HG02943 (cell line): ENCODE measurements around the gene MFRP.

Experiments
- ATAC-seq: cut with Tn5 transposase; IDR thresholded peaks from one replicate; pipeline ENCODE4 v1.9.1; 2021; ENCODE audit warnings: mild to moderate bottlenecking, low read depth, moderate library complexity; ENCODE audit not compliant: unreplicated experiment

MFRP gene

DNA sequence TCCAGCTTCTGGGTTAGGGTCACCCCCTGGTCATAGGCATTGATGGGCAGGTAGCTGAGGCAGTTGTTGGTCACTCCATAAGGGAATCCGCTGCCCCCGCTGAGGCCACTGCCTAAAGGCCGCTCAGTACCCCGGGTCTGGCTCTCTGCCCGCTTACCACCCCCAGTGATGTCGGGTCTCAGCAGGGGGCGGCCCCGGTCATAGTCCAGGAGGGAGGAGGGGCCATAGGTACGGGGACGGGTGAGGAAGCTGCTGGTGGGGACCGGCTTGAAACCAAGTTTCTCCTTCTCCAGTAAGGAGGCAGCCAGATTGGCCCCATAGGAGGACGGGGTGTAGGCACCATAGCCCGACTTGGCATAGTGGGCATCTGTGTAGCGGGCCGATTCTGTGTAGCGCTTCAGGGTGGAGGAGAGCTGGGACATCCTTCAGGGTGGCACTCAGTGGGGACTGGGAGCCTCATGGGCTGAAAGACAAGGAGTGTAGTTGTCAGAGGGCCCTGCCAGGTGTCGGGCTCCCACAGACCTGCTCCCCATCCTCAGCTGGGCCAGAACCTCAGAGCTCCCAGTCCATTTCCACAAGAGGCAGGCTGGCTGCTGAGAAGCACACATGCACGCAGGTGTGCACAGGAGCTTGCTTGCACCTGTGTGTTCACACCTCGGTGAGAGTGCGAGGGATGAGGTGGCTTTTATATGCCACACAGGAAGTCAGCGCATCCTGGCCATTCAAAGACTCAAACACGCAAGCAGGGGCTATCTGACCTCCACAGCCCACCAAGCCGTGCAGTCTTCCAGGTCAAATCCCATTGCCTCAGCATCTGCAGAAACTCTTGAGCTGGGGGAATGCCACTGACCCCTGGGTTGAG is 26.8 kb upstream of the MFRP start:
- ATAC-seq: no peak

DNA sequence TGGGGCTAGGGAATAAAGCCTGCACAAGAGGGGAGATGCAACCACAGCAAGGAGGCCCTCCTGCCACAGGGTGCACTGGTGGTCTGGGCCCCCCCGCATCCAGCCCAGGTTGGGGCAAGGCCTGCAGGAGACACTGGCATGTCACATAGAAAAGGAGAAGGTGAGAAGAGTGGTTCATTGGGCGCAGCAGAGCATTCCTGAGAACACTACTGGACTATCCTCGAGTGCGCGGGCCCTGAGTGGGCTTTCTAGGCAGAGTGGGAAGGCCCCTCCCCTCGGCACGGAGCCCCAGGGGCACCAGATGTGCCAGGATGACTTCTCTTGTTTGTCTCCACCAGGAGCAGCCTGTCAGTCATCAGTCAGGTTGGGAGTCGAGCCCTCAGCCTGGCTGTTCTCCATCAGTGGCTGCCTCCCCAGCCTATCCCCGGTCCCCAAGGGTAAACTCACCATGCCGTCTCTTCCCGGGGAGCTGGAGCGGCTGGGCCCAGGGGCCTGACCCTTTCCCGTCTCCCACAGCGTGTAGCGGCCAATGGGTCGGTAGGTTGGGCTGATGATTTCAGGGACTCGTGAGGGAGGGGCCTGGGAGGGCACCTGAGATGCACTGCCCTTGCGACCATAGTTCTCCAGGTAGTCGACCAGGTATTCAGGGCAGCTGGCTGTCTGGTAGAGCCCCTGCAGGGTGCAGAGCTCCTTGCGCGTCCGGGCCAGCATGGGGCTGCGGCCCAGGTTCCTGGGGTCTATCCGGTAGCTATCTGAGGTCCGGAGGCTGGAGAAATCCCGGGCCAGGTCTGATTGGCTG is 26.0 kb upstream of the MFRP start:
- ATAC-seq: no peak

GRCh38 chr11:119371778-119372182 is 25.3 kb upstream of the MFRP start:
- no peak for ATAC-seq

GRCh38 chr11:119371067-119371601 is 24.6 kb upstream of the MFRP start:
- no peak for ATAC-seq

- no peak for ATAC-seq
Observed at GRCh38 chr11:119370486-119371046, 24.1 kb upstream of the MFRP start.

- ATAC-seq: no peak
Observed at GRCh38 chr11:119369132-119369925, 22.8 kb upstream of the MFRP start.

- ATAC-seq: no peak
Observed at GRCh38 chr11:119368121-119369034, 21.9 kb upstream of the MFRP start.

GRCh38 chr11:119367661-119368120 is 21.2 kb upstream of the MFRP start:
- no peak for ATAC-seq

GRCh38 chr11:119366690-119367620 is 20.4 kb upstream of the MFRP start:
- ATAC-seq: no peak

- ATAC-seq: no peak
Observed at GRCh38 chr11:119365071-119365591, 18.6 kb upstream of the MFRP start.

GRCh38 chr11:119363851-119364590 is 17.5 kb upstream of the MFRP start:
- ATAC-seq: no peak

DNA sequence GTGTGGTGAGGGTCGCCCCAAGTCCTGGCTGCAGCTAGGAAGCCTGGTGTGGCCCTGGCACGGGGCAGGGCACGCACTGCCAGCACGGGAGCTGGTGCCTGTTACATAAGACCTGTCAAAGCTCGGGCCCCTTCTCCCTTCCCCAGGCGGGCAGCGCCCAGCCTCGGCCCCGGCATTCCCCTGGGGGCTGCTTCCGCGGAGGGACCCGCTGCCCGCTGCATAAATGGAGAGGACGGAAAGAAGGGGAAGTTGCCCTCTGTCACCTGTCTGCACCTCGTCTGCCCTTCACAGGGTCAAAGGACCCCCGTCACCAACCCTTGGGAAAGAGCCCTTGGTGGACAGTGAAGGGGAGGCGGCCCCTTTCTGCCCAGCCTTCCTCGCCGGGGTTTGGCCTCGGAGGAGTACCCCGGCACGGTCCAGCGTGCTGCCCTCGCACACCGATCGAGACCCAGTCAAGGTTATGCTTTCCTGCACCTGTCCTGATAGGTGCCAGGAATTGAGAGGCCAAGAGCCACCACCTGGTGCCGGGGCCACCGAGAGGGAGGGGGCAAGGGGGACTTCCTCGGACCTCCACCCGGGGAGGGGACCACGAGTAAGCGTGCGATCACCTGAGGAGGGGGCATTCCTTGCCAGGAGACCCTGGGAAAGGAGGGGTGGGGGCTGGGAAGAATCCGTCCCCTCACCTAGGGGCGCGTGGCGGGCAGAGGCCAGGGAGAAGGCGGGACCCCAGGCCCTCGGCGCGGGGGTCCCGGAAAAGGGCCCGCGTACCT is 16.8 kb upstream of the MFRP start:
- no peak for ATAC-seq

DNA sequence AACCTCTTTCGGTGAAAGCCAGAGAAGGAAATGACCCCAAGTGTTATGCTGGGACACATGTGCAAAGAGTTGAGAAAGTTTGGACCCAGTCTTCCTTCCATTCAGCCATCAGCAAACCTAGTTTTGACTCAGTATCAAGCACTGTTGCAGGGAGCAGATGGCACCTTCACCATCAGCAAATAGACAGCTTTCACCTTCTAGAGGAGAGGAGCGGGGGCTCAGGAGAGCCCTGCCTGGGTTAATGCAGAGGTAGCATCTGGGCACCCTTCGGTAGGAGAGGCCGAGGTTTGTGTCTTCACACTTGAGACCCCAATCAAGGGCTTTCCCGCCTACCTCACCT is 16.2 kb upstream of the MFRP start:
- ATAC-seq: no peak

GRCh38 chr11:119361941-119362725 is 15.6 kb upstream of the MFRP start:
- ATAC-seq: no peak

DNA sequence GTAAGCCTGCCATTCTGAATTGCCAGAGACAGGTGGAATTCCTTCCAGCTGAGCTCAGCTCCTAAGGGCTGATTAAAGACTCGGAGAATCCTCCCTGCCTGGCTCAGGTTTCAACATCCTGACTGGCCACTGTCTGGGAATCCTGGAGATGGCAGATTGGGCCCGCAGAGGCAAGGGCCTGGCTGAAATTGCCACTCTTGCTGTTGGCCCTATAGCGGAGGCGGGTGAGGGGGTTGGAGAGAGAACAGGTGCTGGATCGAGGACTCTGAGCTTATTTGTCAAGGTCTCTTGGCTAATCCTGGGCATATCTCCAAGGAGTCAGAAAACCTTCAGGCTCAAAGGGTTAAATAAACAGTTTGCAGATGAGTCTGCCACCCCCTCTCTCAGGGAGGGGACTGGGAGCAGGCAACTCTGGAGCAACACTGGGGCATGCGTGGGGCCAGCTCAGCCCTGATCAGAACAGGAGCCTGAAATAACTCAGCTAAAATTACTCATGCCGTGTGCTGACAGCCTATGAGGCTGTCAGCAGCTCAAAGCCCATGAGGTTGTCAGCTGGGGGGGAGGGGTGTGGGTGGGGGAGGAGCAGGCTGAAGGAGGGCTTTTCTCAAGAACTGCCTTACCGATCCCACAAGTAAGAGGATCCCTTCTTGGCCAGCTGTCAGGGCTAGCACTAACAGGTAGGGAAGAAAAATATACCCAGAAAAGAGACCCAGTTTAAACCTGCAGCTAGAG is 14.7 kb upstream of the MFRP start:
- ATAC-seq: no peak
